ENCODE measurements around the gene PRPF40A. TPM values are rescaled to one million over a fixed set of nuclear protein-coding genes. Genes with fewer than 3 reads are reported as not detected.

Gene PRPF40A
- total and polyA plus RNA-seq, 2 of the 13 experiments (the other 11 are each of a cell fraction or from before 2014, with no cell fraction given): 146 to 207 TPM

GRCh38 chr2:152717228-152718075 is at the start of gene PRPF40A (continued):
- TF ChIP-seq, protein P1, sequence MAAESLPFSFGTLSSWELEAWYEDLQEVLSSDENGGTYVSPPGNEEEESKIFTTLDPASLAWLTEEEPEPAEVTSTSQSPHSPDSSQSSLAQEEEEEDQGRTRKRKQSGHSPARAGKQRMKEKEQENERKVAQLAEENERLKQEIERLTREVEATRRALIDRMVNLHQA (CRISPR knock-in tag; IDR thresholded peaks at IDR 0.05): no peak
- TF ChIP-seq CBX5 (CRISPR knock-in tag; IDR thresholded peaks at IDR 0.05; ENCODE audit: borderline replicate concordance) (no peak), KDM2A (CRISPR knock-in tag; IDR thresholded peaks at IDR 0.05; ENCODE audit: borderline replicate concordance, low read depth) (peak; percentile 98), ZNF841 (CRISPR knock-in tag; IDR thresholded peaks at IDR 0.05; ENCODE audit: borderline replicate concordance) (peak; percentile 82; the same call in 1 of the 2 replicates), AGO1 (IDR thresholded peaks at IDR 0.05; ENCODE audit: low read depth, low read length, poor library complexity, severe bottlenecking) (no peak), HNF1A (IDR thresholded peaks at IDR 0.05; ENCODE audit: low read depth) (no peak), HNF1A (CRISPR knock-in tag; IDR thresholded peaks at IDR 0.05; ENCODE audit: borderline replicate concordance) (peak; percentile 70; the same call in 1 of the 2 replicates), GATAD1 (CRISPR knock-in tag; IDR thresholded peaks at IDR 0.05) (peak; percentile 95), ZNF143 (CRISPR knock-in tag; IDR thresholded peaks at IDR 0.05) (0 out of 2 replicates have a peak, but pooled peaks have one; percentile 62), ATRX (CRISPR knock-in tag; IDR thresholded peaks at IDR 0.05; ENCODE audit: borderline replicate concordance) (no peak), ZBTB1 (CRISPR knock-in tag; IDR thresholded peaks at IDR 0.05; ENCODE audit: borderline replicate concordance) (0 out of 2 replicates have a peak, but pooled peaks have one; percentile 73), ZBTB38 (CRISPR knock-in tag; IDR thresholded peaks at IDR 0.05) (peak; percentile 77), ZNF281 (CRISPR knock-in tag; IDR thresholded peaks at IDR 0.05; ENCODE audit: borderline replicate concordance) (peak; percentile 38; the same call in 1 of the 2 replicates), CEBPG (CRISPR knock-in tag; IDR thresholded peaks at IDR 0.05) (0 out of 2 replicates have a peak, but pooled peaks have one; percentile 3), KLF6 (CRISPR knock-in tag; IDR thresholded peaks at IDR 0.05) (peak; percentile 23; the same call in 1 of the 2 replicates), HMG20A (CRISPR knock-in tag; IDR thresholded peaks at IDR 0.05; ENCODE audit: borderline replicate concordance) (no peak; the same call in 1 of the 2 replicates), NFE2L2 (IDR thresholded peaks at IDR 0.05; ENCODE audit: low read length) (peak; percentile 10; the same call in 1 of the 2 replicates), ADNP (CRISPR knock-in tag; IDR thresholded peaks at IDR 0.05) (no peak), ZNF354B (CRISPR knock-in tag; IDR thresholded peaks at IDR 0.05) (no peak)
- TF ChIP-seq, protein P2, sequence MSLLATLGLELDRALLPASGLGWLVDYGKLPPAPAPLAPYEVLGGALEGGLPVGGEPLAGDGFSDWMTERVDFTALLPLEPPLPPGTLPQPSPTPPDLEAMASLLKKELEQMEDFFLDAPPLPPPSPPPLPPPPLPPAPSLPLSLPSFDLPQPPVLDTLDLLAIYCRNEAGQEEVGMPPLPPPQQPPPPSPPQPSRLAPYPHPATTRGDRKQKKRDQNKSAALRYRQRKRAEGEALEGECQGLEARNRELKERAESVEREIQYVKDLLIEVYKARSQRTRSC (CRISPR knock-in tag; IDR thresholded peaks at IDR 0.05; ENCODE audit: low read depth): peak; percentile 60

Measured in HepG2 (cell line).